ENCODE data around the gene SLC6A4. TPM values are rescaled to one million over a fixed set of nuclear protein-coding genes. Genes with fewer than 3 reads are reported as not detected.

The SLC6A4 gene
- total and polyA plus RNA-seq, 10 of the 15 experiments (the other 5 are each of a cell fraction or from before 2014, with no cell fraction given), result 5.3 to 20.6 (median 10.1) TPM

DNA sequence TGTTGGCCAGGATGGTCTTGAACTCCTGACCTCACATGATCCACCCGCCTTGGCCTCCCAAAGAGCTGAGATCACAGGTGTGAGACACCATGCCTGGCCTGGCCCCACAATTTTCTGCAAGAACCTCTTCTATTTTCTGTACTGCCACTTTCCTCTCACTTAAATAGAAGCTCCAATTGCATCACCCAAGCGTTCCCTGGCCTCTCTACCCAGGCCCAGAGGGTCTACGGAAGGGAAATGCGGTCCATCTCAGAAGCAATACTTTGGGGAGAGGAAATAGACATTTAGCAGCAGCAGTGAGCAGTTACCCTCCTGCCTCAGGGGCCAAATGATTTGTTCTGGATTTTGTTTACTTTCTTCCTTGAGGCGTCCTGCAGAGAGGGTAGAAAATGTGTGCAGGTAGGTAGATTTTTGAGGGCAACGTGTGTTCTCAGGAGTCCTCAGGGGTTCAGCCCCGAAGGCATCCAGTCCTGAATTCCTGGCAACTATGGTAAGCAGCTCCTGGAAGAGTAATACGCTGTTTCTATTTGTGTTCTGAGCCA lies 11.0 kb downstream of the SLC6A4 start:
- 60% methylated on average over 8 of the region's 8 CpGs for WGBS (ENCODE audit: insufficient coverage, insufficient replicate concordance, low lambda C conversion rate, missing lambda C conversion rate)
- H3K27ac ChIP-seq (ENCODE audit: control insufficient read depth, insufficient read depth), result no peak overlapping the region
- intact Hi-C loops (cut with micrococcal nuclease; ENCODE audit: unreplicated experiment) (no loop called here), in situ Hi-C loops (cut with MboI) (no loop called here)
- no peaks in the 10 kb centered on the region for H4K20me1 ChIP-seq (ENCODE audit: control insufficient read depth, insufficient read depth)
- DNase-seq (ENCODE audit: low read depth, low spot score), result no peak
- H3K4me2 ChIP-seq (ENCODE audit: control insufficient read depth, insufficient read depth), result no peak overlapping the region
- SMC1A ChIA-PET (ENCODE audit: uncharacterized antibody, unreplicated experiment), result interaction anchor here (1.2 to 2.6 kb wide), 6 partner anchors 10 to 99 kb away, joined by 3 to 9 read pairs (median 5); partner anchors contain the start of gene SLC6A4
- H3K79me2 ChIP-seq (ENCODE audit: control insufficient read depth, insufficient read depth, low read length), result no peaks in the 10 kb centered on the region
- H3K9me3 ChIP-seq (replicated peaks; ENCODE audit: control insufficient read depth, insufficient read depth, low read length), result no peaks in the 10 kb centered on the region
- POLR2A ChIA-PET, result interaction anchor here (0.6 kb wide), 2 partner anchors 11 to 81 kb away, joined by 5 read pairs; no protein-coding TSS in a partner anchor
- no peaks in the 10 kb centered on the region for H3K4me1 ChIP-seq (ENCODE audit: control insufficient read depth, insufficient read depth, low read length)
- TF ChIP-seq, protein P1, sequence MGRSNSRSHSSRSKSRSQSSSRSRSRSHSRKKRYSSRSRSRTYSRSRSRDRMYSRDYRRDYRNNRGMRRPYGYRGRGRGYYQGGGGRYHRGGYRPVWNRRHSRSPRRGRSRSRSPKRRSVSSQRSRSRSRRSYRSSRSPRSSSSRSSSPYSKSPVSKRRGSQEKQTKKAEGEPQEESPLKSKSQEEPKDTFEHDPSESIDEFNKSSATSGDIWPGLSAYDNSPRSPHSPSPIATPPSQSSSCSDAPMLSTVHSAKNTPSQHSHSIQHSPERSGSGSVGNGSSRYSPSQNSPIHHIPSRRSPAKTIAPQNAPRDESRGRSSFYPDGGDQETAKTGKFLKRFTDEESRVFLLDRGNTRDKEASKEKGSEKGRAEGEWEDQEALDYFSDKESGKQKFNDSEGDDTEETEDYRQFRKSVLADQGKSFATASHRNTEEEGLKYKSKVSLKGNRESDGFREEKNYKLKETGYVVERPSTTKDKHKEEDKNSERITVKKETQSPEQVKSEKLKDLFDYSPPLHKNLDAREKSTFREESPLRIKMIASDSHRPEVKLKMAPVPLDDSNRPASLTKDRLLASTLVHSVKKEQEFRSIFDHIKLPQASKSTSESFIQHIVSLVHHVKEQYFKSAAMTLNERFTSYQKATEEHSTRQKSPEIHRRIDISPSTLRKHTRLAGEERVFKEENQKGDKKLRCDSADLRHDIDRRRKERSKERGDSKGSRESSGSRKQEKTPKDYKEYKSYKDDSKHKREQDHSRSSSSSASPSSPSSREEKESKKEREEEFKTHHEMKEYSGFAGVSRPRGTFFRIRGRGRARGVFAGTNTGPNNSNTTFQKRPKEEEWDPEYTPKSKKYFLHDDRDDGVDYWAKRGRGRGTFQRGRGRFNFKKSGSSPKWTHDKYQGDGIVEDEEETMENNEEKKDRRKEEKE (IDR thresholded peaks at IDR 0.05), result no peak
- TF ChIP-seq SMC3 (IDR thresholded peaks at IDR 0.05; ENCODE audit: borderline replicate concordance, low read length) (no peak), JUND (IDR thresholded peaks at IDR 0.05; ENCODE audit: low read depth, low read length) (no peak), HDAC2 (IDR thresholded peaks at IDR 0.05) (no peak), SREBF1 (IDR thresholded peaks at IDR 0.05; ENCODE audit: low read length) (no peak), SMARCA5 (IDR thresholded peaks at IDR 0.05) (no peak), LARP7 (IDR thresholded peaks at IDR 0.05) (no peak), ZNF384 (IDR thresholded peaks at IDR 0.05; ENCODE audit: borderline replicate concordance, low read depth, low read length) (no peak), ZNF274 (IDR thresholded peaks at IDR 0.05; ENCODE audit: insufficient read depth, insufficient read length) (no peak), ESRRA (IDR thresholded peaks at IDR 0.05; ENCODE audit: low read length) (no peak), HDGF (IDR thresholded peaks at IDR 0.05) (no peak), EZH2 (IDR thresholded peaks at IDR 0.05; ENCODE audit: borderline replicate concordance, control insufficient read depth, low read depth, low read length) (no peak), NFIC (IDR thresholded peaks at IDR 0.05; ENCODE audit: low read depth, low read length) (no peak), ZSCAN29 (IDR thresholded peaks at IDR 0.05) (no peak), WRNIP1 (IDR thresholded peaks at IDR 0.05; ENCODE audit: borderline replicate concordance, low read depth, low read length) (no peak), CHD1 (IDR thresholded peaks at IDR 0.05; ENCODE audit: low read depth, low read length) (no peak), PML (IDR thresholded peaks at IDR 0.05; ENCODE audit: low read length) (no peak)
- H3K4me3 ChIP-seq, result no peak overlapping the region
- ATAC-seq, result no peak
- RAD21 ChIA-PET (ENCODE audit: unreplicated experiment), result interaction anchor here (1.0 to 1.6 kb wide), 2 partner anchors 11 to 98 kb away, joined by 3 read pairs; partner anchors contain the start of gene SLC6A4
- H3K36me3 ChIP-seq (ENCODE audit: control insufficient read depth in 2 of 2, insufficient read depth in 2 of 2, low read length in 1 of 2), result no peaks in the 10 kb centered on the region
- no peak overlapping the region for H2AFZ ChIP-seq (ENCODE audit: control insufficient read depth, low read depth, low read length)
- no peak overlapping the region for H3K9ac ChIP-seq (ENCODE audit: control insufficient read depth, insufficient read depth, low read length)
- no peaks in the 10 kb centered on the region for H3K27me3 ChIP-seq (replicated peaks in 1 of 2; ENCODE audit: control insufficient read depth in 2 of 2, insufficient read depth in 2 of 2, low read length in 1 of 2)
- FAIRE-seq, result no peak
- BruUV-seq (replicated peaks), result no TSS peak
- CTCF ChIA-PET, result interaction anchor here (1.1 to 3.8 kb wide), 4 partner anchors 12 to 112 kb away, joined by 3 to 12 read pairs (median 10); no protein-coding TSS in a partner anchor
